K562 (cell line): Measurements from ENCODE around the gene ZFHX2. TPM values are rescaled to one million over a fixed set of nuclear protein-coding genes. Genes with fewer than 3 reads are reported as not detected.
"Not testable (repeated sequence)": the region's sequence is repeated elsewhere in the genome, so short reads cannot be mapped to it uniquely, and the experiment has no call there.

Source experiments
- ATAC-seq: fragments of 200-7000 bp; cut with Tn5 transposase; 3 replicates; pipeline ENCODE4 v1.9.1; 2020; ENCODE audit warnings: moderate library complexity
- BruUV-seq: library from RNA; stranded (reverse); fragments of 400-500 nt; replicated peaks from 2 replicates; lab custom pipeline; 2021; lab: Mats Ljungman, UMichigan
- CTCF ChIA-PET: fragments of 300-600 bp; formaldehyde crosslinking; extraction: SDS; loops from one replicate; lab custom pipeline; 2021; ENCODE audit warnings: low intra/inter-chr PET ratio; lab: Yijun Ruan, JAX
- POLR2A ChIA-PET: fragments of 300-600, 350-650 bp; sonication (Branson Sonifier 250); formaldehyde crosslinking; extraction: SDS; loops from one replicate; lab custom pipeline; 2021; ENCODE audit warnings: antibody characterized with exemption, inconsistent platforms; lab: Yijun Ruan, JAX
- DNase-seq, 4 experiments: peaks; one replicate each; pipeline versions ENCODE4 v3.0.0 to v3.0.0-alpha.2; 2011 to 2018; ENCODE audit warnings: low spot score in 3 of 4, mixed read lengths in 3 of 4; ENCODE audit errors: extremely low read depth in 1 of 4
- FAIRE-seq: peaks from 2 replicates; lab custom pipeline; 2011; peaks lifted over from hg19 to GRCh38; lab: Jason Lieb, UNC
- H2AFZ ChIP-seq: 2 replicates; pipeline ENCODE4 v1.6.0; 2011; ENCODE audit warnings: low read depth, low read length, control low read depth, inconsistent platforms
- H3K27ac ChIP-seq: fragments of 200-600 bp; 3 replicates; pipeline ENCODE4 v1.8.0; 2011; ENCODE audit warnings: low read depth, mild to moderate bottlenecking, control low read depth, inconsistent platforms, low read length, moderate library complexity, mixed read lengths; ENCODE audit errors: extremely low read depth
- H3K27me3 ChIP-seq, 2 experiments: fragments of 300-600 bp in 1 of 2; 2 replicates in 1 of 2; 3 replicates in 1 of 2; pipeline versions ENCODE4 v1.6.0 to v1.8.0; 2011; ENCODE audit warnings: inconsistent platforms in 2 of 2, low read length in 2 of 2, mild to moderate bottlenecking in 1 of 2, mixed read lengths in 1 of 2, moderate library complexity in 1 of 2; ENCODE audit not compliant: control insufficient read depth in 2 of 2, insufficient read depth in 2 of 2
- H3K36me3 ChIP-seq: fragments of 300-600 bp; 3 replicates; pipeline ENCODE4 v1.8.0; 2011; ENCODE audit warnings: mild to moderate bottlenecking, low read length, inconsistent platforms; ENCODE audit not compliant: control insufficient read depth, insufficient read depth
- H3K4me1 ChIP-seq, 2 experiments: fragments of 200-600 bp in 1 of 2; replicated peaks in 1 of 2; 2 replicates in 1 of 2; 3 replicates in 1 of 2; pipeline versions ENCODE4 v1.5.1 to v1.8.0; 2011; ENCODE audit warnings: inconsistent platforms in 2 of 2, low read length in 2 of 2, mild to moderate bottlenecking in 1 of 2, mixed read lengths in 1 of 2, moderate library complexity in 1 of 2; ENCODE audit not compliant: control insufficient read depth in 2 of 2, insufficient read depth in 2 of 2
- H3K4me2 ChIP-seq: 2 replicates; pipeline ENCODE4 v1.6.1; 2011; ENCODE audit warnings: low read length, control low read depth, inconsistent platforms, mixed read lengths; ENCODE audit not compliant: insufficient read depth
- H3K4me3 ChIP-seq: fragments of 200-600 bp; sonication (generic), shearing (Covaris generic); 2 replicates; pipeline ENCODE4 v1.5.1; 2016; ENCODE audit warnings: control low read depth, inconsistent platforms
- H3K79me2 ChIP-seq: fragments of 200-600 bp; 3 replicates; pipeline ENCODE4 v1.8.0; 2011; ENCODE audit warnings: low read length, inconsistent platforms; ENCODE audit not compliant: control insufficient read depth, insufficient read depth
- H3K9ac ChIP-seq, 2 experiments: 2 replicates each; pipeline versions ENCODE4 v1.6.0 to v1.6.1; 2011; ENCODE audit warnings: low read depth in 2 of 2, low read length in 2 of 2, control low read depth in 1 of 2, inconsistent platforms in 1 of 2, mild to moderate bottlenecking in 1 of 2, mixed read lengths in 1 of 2; ENCODE audit not compliant: insufficient read depth in 1 of 2
- H3K9me1 ChIP-seq: one replicate; pipeline ENCODE4 v1.6.0; 2011; ENCODE audit warnings: inconsistent platforms, mild to moderate bottlenecking, low read length, moderate library complexity; ENCODE audit not compliant: control insufficient read depth, insufficient read depth
- H3K9me3 ChIP-seq: replicated peaks from 2 replicates; pipeline ENCODE4 v1.5.1; 2011; ENCODE audit warnings: low read depth, low read length, inconsistent platforms; ENCODE audit not compliant: control insufficient read depth, insufficient read depth
- H4K20me1 ChIP-seq: replicated peaks from 2 replicates; pipeline ENCODE4 v1.6.1; 2011; ENCODE audit warnings: low read length, inconsistent platforms, mixed read lengths; ENCODE audit not compliant: control insufficient read depth, insufficient read depth
- ELF2 ChIP-seq: fragments of 250-450 bp; sonication (Bioruptor Pico); IDR thresholded peaks from 2 replicates; pipeline ENCODE4 v1.5.0; 2021; ENCODE audit warnings: mild to moderate bottlenecking
- GABPB1 ChIP-seq: sonication (generic); formaldehyde crosslinking; IDR thresholded peaks from 2 replicates; pipeline ENCODE4 v1.8.0; 2022; ENCODE audit warnings: mild to moderate bottlenecking, missing genetic modification reagents
- PYGO2 ChIP-seq: fragments of 450-650 bp; IDR thresholded peaks from 2 replicates; pipeline ENCODE4 v1.6.1; 2016; ENCODE audit warnings: mild to moderate bottlenecking, missing genetic modification characterization, moderate library complexity, missing compliant biosample characterization
- WGBS: fragments of 100-300 bp; shearing (Covaris generic); methylation state at CpG from one replicate; pipeline ENCODE4 v1.1.6; 2016; ENCODE audit warnings: low coverage, mixed read lengths; ENCODE audit not compliant: insufficient coverage; ENCODE audit errors: missing lambda C conversion rate; 5-methylcytosine and 5-hydroxymethylcytosine counted together
- in situ Hi-C: fragments of 300-500 bp; cut with MboI; formaldehyde crosslinking; loops from 4 replicates; pipeline ENCODE4 v1.15.0; 2018; ENCODE audit warnings: inconsistent platforms, mixed read lengths
- intact Hi-C: fragments of 100-400 bp; cut with micrococcal nuclease; formaldehyde crosslinking; loops from 2 replicates; pipeline ENCODE4 v1.14.2; 2022
- polyA plus RNA-seq, 8 experiments: library from polyadenylated mRNA; depleted of rRNA in 4 of 8; stranded (reverse) in 5 of 8; unstranded in 3 of 8; fragments of >200 nt; fragmentation: Nextera tagmentation in 2 of 8; fragmentation: Illumina TruSeq in 1 of 8; extraction: Ambion mirVana in 2 of 8; extraction: Trizol in 1 of 8; gene quantifications; 2 replicates each; pipeline versions ENCODE4 v1.2.1 to v1.2.3, GENCODE V29; 2011 to 2014; ENCODE audit warnings: inconsistent platforms in 1 of 8, missing spikeins in 1 of 8
- total RNA-seq, 7 experiments: library from RNA; depleted of rRNA in 6 of 7; stranded (reverse); fragments of >200 nt in 6 of 7; fragmentation: Illumina TruSeq in 2 of 7; extraction: Trizol in 2 of 7; gene quantifications; 2 replicates each; pipeline versions ENCODE4 v1.2.1 to v1.2.3, GENCODE V29; 2011 to 2021; ENCODE audit warnings: low replicate concordance in 1 of 7
- TF ChIP-seq, protein P1 (sequence below): IDR thresholded peaks from 2 replicates; pipeline ENCODE4 v1.6.1; 2016; ENCODE audit warnings: missing genetic modification characterization, missing compliant biosample characterization

Gene ZFHX2
- total and polyA plus RNA-seq, 9 of the 15 experiments (the other 6 are each of a cell fraction or from before 2014, with no cell fraction given): 0.06 to 0.11 (median 0.11) TPM; not detected in 4

DNA sequence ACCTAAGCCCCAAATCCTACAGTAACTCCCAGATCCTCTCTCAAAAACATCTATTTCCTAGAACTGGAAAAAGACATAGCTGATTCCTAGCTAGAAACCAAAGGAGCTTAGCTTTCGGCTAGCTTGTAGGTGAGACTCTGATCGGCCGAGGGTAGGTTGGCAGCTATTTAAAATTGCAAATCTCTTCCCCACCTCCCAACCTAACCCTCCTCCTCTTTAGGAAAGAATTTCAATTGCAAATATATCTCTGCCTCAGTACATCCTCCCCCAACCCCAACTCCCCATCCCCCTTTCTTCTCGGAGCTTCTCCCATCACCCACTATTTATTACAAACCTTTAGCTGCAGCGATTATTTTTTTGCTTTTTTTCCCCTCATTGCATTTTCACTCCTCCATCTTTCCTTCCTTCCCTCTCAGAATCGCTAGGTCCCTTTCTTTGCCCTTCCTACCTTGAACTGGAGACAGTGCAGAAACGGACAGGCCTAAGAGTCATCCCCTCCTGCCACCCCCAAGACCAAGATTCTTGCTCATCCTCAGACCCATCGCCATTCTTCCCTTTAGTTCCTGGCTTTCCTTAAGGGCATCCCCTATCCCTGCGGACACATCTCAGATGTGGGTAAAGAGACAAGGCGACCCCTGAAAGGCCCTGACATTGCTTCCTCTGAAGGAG lies 13.4 kb downstream of the ZFHX2 start (continued):
- TF ChIP-seq, protein P1, sequence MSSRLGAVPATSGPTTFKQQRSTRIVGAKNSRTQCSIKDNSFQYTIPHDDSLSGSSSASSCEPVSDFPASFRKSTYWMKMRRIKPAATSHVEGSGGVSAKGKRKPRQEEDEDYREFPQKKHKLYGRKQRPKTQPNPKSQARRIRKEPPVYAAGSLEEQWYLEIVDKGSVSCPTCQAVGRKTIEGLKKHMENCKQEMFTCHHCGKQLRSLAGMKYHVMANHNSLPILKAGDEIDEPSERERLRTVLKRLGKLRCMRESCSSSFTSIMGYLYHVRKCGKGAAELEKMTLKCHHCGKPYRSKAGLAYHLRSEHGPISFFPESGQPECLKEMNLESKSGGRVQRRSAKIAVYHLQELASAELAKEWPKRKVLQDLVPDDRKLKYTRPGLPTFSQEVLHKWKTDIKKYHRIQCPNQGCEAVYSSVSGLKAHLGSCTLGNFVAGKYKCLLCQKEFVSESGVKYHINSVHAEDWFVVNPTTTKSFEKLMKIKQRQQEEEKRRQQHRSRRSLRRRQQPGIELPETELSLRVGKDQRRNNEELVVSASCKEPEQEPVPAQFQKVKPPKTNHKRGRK: no peak

- no peak overlapping the region; a peak in 1 of 4 replicates for H3K9ac ChIP-seq
- H3K79me2 ChIP-seq: no peaks in the 10 kb centered on the region
- no peak for TF ChIP-seq ELF2 (CRISPR knock-in tag)
- TF ChIP-seq GABPB1 (CRISPR knock-in tag): no peak
- no peak for TF ChIP-seq PYGO2
- no peaks in the 10 kb centered on the region for H4K20me1 ChIP-seq
- H3K4me3 ChIP-seq: no peak overlapping the region
- in situ Hi-C loops (no loop called here), intact Hi-C loops (no loop called here)
- POLR2A ChIA-PET: interaction anchor here (1.0 to 1.8 kb wide), 2 partner anchors 18 to 41 kb away, joined by 4 read pairs; partner anchors contain the start of gene THTPA
- no peak for DNase-seq
- H3K9me3 ChIP-seq: no peaks in the 10 kb centered on the region
- CTCF ChIA-PET: no interaction called here
- 3% methylated on average over 5 of the region's 13 CpGs for WGBS
- ATAC-seq: peak; percentile 51; the same call in 2 of the 3 replicates
- H3K36me3 ChIP-seq: no peaks in the 10 kb centered on the region
- BruUV-seq: no TSS peak
- FAIRE-seq: no peak
- H3K9me1 ChIP-seq: no peaks in the 10 kb centered on the region
- no peak overlapping the region for H2AFZ ChIP-seq
- no peak overlapping the region for H3K4me2 ChIP-seq
- no peak overlapping the region for H3K27ac ChIP-seq
- no peaks in the 10 kb centered on the region; a peak in 1 of 5 replicates for H3K4me1 ChIP-seq
- peaks cover 0 to 17% of the 10 kb centered on the region in 2 experiments; a peak in 3 of 5 replicates for H3K27me3 ChIP-seq
These were observed 14.1 kb downstream of the ZFHX2 start for GRCh38 chr14:23537351-23538049.

GRCh38 chr14:23536906-23537305 lies 14.7 kb downstream of the ZFHX2 start:
- H3K9me3 ChIP-seq, H3K4me1 ChIP-seq, H3K4me2 ChIP-seq, H3K9me1 ChIP-seq, H2AFZ ChIP-seq, FAIRE-seq, CTCF ChIA-PET, in situ Hi-C loops, H3K79me2 ChIP-seq, H3K4me3 ChIP-seq, intact Hi-C loops, H3K36me3 ChIP-seq, BruUV-seq, H4K20me1 ChIP-seq, ATAC-seq, H3K27ac ChIP-seq, DNase-seq, H3K9ac ChIP-seq: not testable (repeated sequence)
- H3K27me3 ChIP-seq: peaks cover 0 to 19% of the 10 kb centered on the region in 2 experiments; a peak in 3 of 5 replicates
- 9% methylated on average over 5 of the region's 6 CpGs for WGBS
- POLR2A ChIA-PET: interaction anchor here (1.0 to 1.8 kb wide), 2 partner anchors 19 to 41 kb away, joined by 4 read pairs; partner anchors contain the start of gene THTPA
